ENCODE measurements around the gene MRPL21. TPM values are rescaled to one million over a fixed set of nuclear protein-coding genes. Genes with fewer than 3 reads are reported as not detected.

The MRPL21 gene
- total RNA-seq, 4 donors from 2014 or later: 61.0 to 75.5 (median 64.6) TPM

- Histone ChIP-seq H3K36me3 (peaks cover 0 to 64% of the 10 kb centered on the region in 2 donors), H3K27me3 (no peaks in the 10 kb centered on the region), H3K4me3 (no peak overlapping the region), H3K9me3 (no peaks in the 10 kb centered on the region), H3K27ac (no peak overlapping the region), H3K4me1 (peaks cover 7 to 19% of the 10 kb centered on the region in 2 donors)
- in situ Hi-C loops (cut with MboI; ENCODE audit: low sequenced_read_pairs in 4 of 4) (no loop called here), intact Hi-C loops (cut with DNase I; ENCODE audit: low total_unique reads) (no loop called here)
- TF ChIP-seq CTCF (IDR thresholded peaks at IDR 0.05 in 4 of 5, conservative IDR thresholded peaks at IDR 0.05 in 1 of 5): no peak
- no peak for TF ChIP-seq POLR2A (IDR thresholded peaks at IDR 0.05)
- DNase-seq: no peak
- no peak for ATAC-seq
These were observed 27.6 kb upstream of the MRPL21 start for GRCh38 chr11:68930991-68931855.

GRCh38 chr11:68929706-68930570 is 26.3 kb upstream of the MRPL21 start:
- H3K9me3 ChIP-seq: peaks cover 0 to 9% (median 4%) of the 10 kb centered on the region in 3 donors
- intact Hi-C loops (cut with DNase I; ENCODE audit: low total_unique reads): no loop called here
- H3K4me1 ChIP-seq: peaks cover 7 to 19% of the 10 kb centered on the region in 2 donors
- no peak for ATAC-seq
- no peak overlapping the region for H3K4me3 ChIP-seq
- peaks cover 0 to 64% of the 10 kb centered on the region in 2 donors for H3K36me3 ChIP-seq
- TF ChIP-seq POLR2A (IDR thresholded peaks at IDR 0.05) (no peak), CTCF (IDR thresholded peaks at IDR 0.05 in 4 of 5, conservative IDR thresholded peaks at IDR 0.05 in 1 of 5) (no peak)
- H3K27ac ChIP-seq: no peak overlapping the region
- DNase-seq: no peak
- no peaks in the 10 kb centered on the region for H3K27me3 ChIP-seq
- in situ Hi-C loops (cut with MboI; ENCODE audit: low sequenced_read_pairs in 4 of 4): no loop called here

- H3K27me3 ChIP-seq: no peaks in the 10 kb centered on the region
- H3K27ac ChIP-seq: no peak overlapping the region
- TF ChIP-seq CTCF (IDR thresholded peaks at IDR 0.05 in 4 of 5, conservative IDR thresholded peaks at IDR 0.05 in 1 of 5) (no peak), POLR2A (IDR thresholded peaks at IDR 0.05) (no peak)
- peaks cover 0 to 9% (median 4%) of the 10 kb centered on the region in 3 donors for H3K9me3 ChIP-seq
- H3K36me3 ChIP-seq: peaks cover 0 to 64% of the 10 kb centered on the region in 2 donors
- DNase-seq (no peak), ATAC-seq (no peak)
- H3K4me3 ChIP-seq: no peak overlapping the region
- intact Hi-C loops (cut with DNase I; ENCODE audit: low total_unique reads): no loop called here
- in situ Hi-C loops (cut with MboI; ENCODE audit: low sequenced_read_pairs in 4 of 4): no loop called here
- H3K4me1 ChIP-seq: peaks cover 7 to 19% of the 10 kb centered on the region in 2 donors
These were observed 25.5 kb upstream of the MRPL21 start for GRCh38 chr11:68929135-68929534.

- peaks cover 0 to 9% (median 4%) of the 10 kb centered on the region in 3 donors for H3K9me3 ChIP-seq
- no peaks in the 10 kb centered on the region for H3K27me3 ChIP-seq
- TF ChIP-seq CTCF (IDR thresholded peaks at IDR 0.05 in 4 of 5, conservative IDR thresholded peaks at IDR 0.05 in 1 of 5) (no peak), POLR2A (IDR thresholded peaks at IDR 0.05) (no peak)
- no peak overlapping the region for H3K27ac ChIP-seq
- no peak overlapping the region for H3K4me3 ChIP-seq
- H3K36me3 ChIP-seq: peaks cover 0 to 58% of the 10 kb centered on the region in 2 donors
- peaks cover 7 to 19% of the 10 kb centered on the region in 2 donors for H3K4me1 ChIP-seq
- ATAC-seq (no peak), DNase-seq (no peak)
- in situ Hi-C loops (cut with MboI; ENCODE audit: low sequenced_read_pairs in 4 of 4): no loop called here
- intact Hi-C loops (cut with DNase I; ENCODE audit: low total_unique reads): no loop called here
These were observed 24.7 kb upstream of the MRPL21 start for GRCh38 chr11:68928136-68928880.

Data from gastrocnemius medialis (tissue), 4 donors.